HCT116 (cell line): ENCODE data around the gene CFAP97D2. TPM values are rescaled to one million over a fixed set of nuclear protein-coding genes. Genes with fewer than 3 reads are reported as not detected.

Experiments used
- ATAC-seq: fragments of 200-7000 bp; cut with Tn5 transposase; 2 replicates; pipeline ENCODE4 v1.9.1; 2020; ENCODE audit warnings: mild to moderate bottlenecking, moderate library complexity
- BruUV-seq: library from RNA; stranded (reverse); fragments of 400-500 nt; replicated peaks from 2 replicates; lab custom pipeline; 2021; lab: Mats Ljungman, UMichigan
- CTCF ChIA-PET: fragments of 300-600 bp; sonication (Branson Sonifier 250); formaldehyde crosslinking; loops from one replicate; lab custom pipeline; 2021; ENCODE audit warnings: antibody characterized with exemption; lab: Charles Lee
- POLR2A ChIA-PET: fragments of 300-600, 350-600 bp; sonication (Branson Sonifier 250); formaldehyde crosslinking; loops from one replicate; lab custom pipeline; 2021; ENCODE audit warnings: antibody characterized with exemption; lab: Charles Lee
- RAD21 ChIA-PET, 2 experiments: fragments of 300-600 bp; sonication (Branson Sonifier 250); formaldehyde crosslinking; loops; one replicate each; lab custom pipeline; 2023; ENCODE audit warnings: low total read pairs in 2 of 2; ENCODE audit not compliant: uncharacterized antibody in 2 of 2, unreplicated experiment in 2 of 2, low non-redundant PET in 1 of 2; lab: Charles Lee
- DNase-seq: peaks from one replicate; pipeline ENCODE4 v3.0.0-alpha.2; 2010; ENCODE audit warnings: low read depth, low spot score
- H2AFZ ChIP-seq: fragments of 200-600 bp; shearing (Covaris generic), sonication (generic); 2 replicates; pipeline ENCODE4 v1.6.1; 2017; ENCODE audit warnings: low read depth, mixed run types, mixed read lengths, antibody characterized with exemption, low read length; ENCODE audit not compliant: poor library complexity, severe bottlenecking
- H3K27ac ChIP-seq: 2 replicates; pipeline ENCODE4 v1.5.1; 2012; ENCODE audit warnings: low read depth, low read length
- H3K27me3 ChIP-seq: fragments of 200-600 bp; sonication (generic); 2 replicates; pipeline ENCODE4 v1.6.1; 2016; ENCODE audit warnings: mixed run types, low read length, mixed read lengths; ENCODE audit not compliant: insufficient read depth
- H3K36me3 ChIP-seq, 2 experiments: fragments of 200-500 bp in 1 of 2; fragments of 200-600 bp in 1 of 2; sonication (Bioruptor generic) in 1 of 2; sonication (generic) in 1 of 2; 2 replicates each; pipeline versions ENCODE4 v1.5.1 to v1.6.1; 2014 to 2016; ENCODE audit warnings: low read length in 2 of 2, inconsistent platforms in 1 of 2, mixed read lengths in 1 of 2, mixed run types in 1 of 2; ENCODE audit not compliant: insufficient read depth in 2 of 2, control insufficient read depth in 1 of 2
- H3K4me1 ChIP-seq, 2 experiments: fragments of 200-600 bp in 1 of 2; sonication (generic) in 1 of 2; 2 replicates each; pipeline versions ENCODE4 v1.5.1 to v1.6.1; 2012 to 2017; ENCODE audit warnings: low read length in 2 of 2, inconsistent platforms in 1 of 2, mild to moderate bottlenecking in 1 of 2, mixed read lengths in 1 of 2, mixed run types in 1 of 2, moderate library complexity in 1 of 2; ENCODE audit not compliant: insufficient read depth in 2 of 2, control insufficient read depth in 1 of 2
- H3K4me2 ChIP-seq: fragments of 200-600 bp; sonication (generic); 2 replicates; pipeline ENCODE4 v1.6.1; 2017; ENCODE audit warnings: mixed run types, low read length, mixed read lengths
- H3K4me3 ChIP-seq, 2 experiments: fragments of 200-600 bp in 1 of 2; sonication (generic) in 1 of 2; replicated peaks in 1 of 2; 2 replicates each; pipeline ENCODE4 v1.5.1; 2011 to 2016; ENCODE audit warnings: low read length in 2 of 2, control low read depth in 1 of 2, low read depth in 1 of 2, mild to moderate bottlenecking in 1 of 2, mixed read lengths in 1 of 2, mixed run types in 1 of 2
- H3K79me2 ChIP-seq: fragments of 200-600 bp; sonication (generic); 2 replicates; pipeline ENCODE4 v1.6.1; 2017; ENCODE audit warnings: mild to moderate bottlenecking, mixed run types, low read length, moderate library complexity, mixed read lengths; ENCODE audit not compliant: insufficient read depth
- H3K9ac ChIP-seq: fragments of 200-600 bp; sonication (generic); 2 replicates; pipeline ENCODE4 v1.6.1; 2016; ENCODE audit warnings: low read length, mixed read lengths
- H3K9me2 ChIP-seq: fragments of 200-600 bp; sonication (generic), shearing (Covaris generic); 2 replicates; pipeline ENCODE4 v1.6.1; 2017; ENCODE audit warnings: mixed run types, mild to moderate bottlenecking, moderate library complexity; ENCODE audit not compliant: insufficient read depth
- H3K9me3 ChIP-seq, 2 experiments: fragments of 200-500 bp in 1 of 2; fragments of 200-600 bp in 1 of 2; sonication (Bioruptor generic) in 1 of 2; sonication (generic) in 1 of 2; 2 replicates each; pipeline ENCODE4 v1.6.1; 2014 to 2017; ENCODE audit warnings: low read length in 2 of 2, mixed read lengths in 2 of 2, inconsistent platforms in 1 of 2, low read depth in 1 of 2, mild to moderate bottlenecking in 1 of 2, mixed run types in 1 of 2, moderate library complexity in 1 of 2; ENCODE audit not compliant: control insufficient read depth in 1 of 2, insufficient read depth in 1 of 2
- H4K20me1 ChIP-seq: fragments of 200-600 bp; sonication (generic), shearing (Covaris generic); 2 replicates; pipeline ENCODE4 v1.6.1; 2017; ENCODE audit warnings: mixed run types, mild to moderate bottlenecking, moderate library complexity; ENCODE audit not compliant: insufficient read depth
- CEBPB ChIP-seq: IDR thresholded peaks from 2 replicates; pipeline ENCODE4 v1.6.1; 2012; ENCODE audit warnings: low read depth
- ELF1 ChIP-seq: IDR thresholded peaks from 2 replicates; pipeline ENCODE4 v1.6.1; 2012; ENCODE audit warnings: low read depth, borderline replicate concordance
- EZH2phosphoT487 ChIP-seq: fragments of 200-600 bp; IDR thresholded peaks from 2 replicates; pipeline ENCODE4 v1.6.1; 2018; ENCODE audit warnings: antibody characterized with exemption, borderline replicate concordance
- POLR2AphosphoS5 ChIP-seq: IDR thresholded peaks from 2 replicates; pipeline ENCODE4 v1.6.1; 2011; ENCODE audit warnings: mild to moderate bottlenecking, low read depth, low read length, moderate library complexity
- RAD21 ChIP-seq: IDR thresholded peaks from 2 replicates; pipeline ENCODE4 v1.6.1; 2012; ENCODE audit warnings: low read depth, mild to moderate bottlenecking
- SIN3A ChIP-seq: IDR thresholded peaks from 2 replicates; pipeline ENCODE4 v1.6.1; 2012; ENCODE audit warnings: low read depth
- SP1 ChIP-seq: IDR thresholded peaks from 2 replicates; pipeline ENCODE4 v1.6.1; 2012; ENCODE audit warnings: low read depth
- SRF ChIP-seq: IDR thresholded peaks from 2 replicates; pipeline ENCODE4 v1.6.1; 2012; ENCODE audit warnings: low read depth
- YY1 ChIP-seq: IDR thresholded peaks from 2 replicates; pipeline ENCODE4 v1.6.1; 2011; ENCODE audit warnings: low read length, low read depth, moderate library complexity, mild to moderate bottlenecking; ENCODE audit not compliant: insufficient replicate concordance; ENCODE audit errors: extremely low read depth
- intact Hi-C: fragments of 100-400 bp; cut with micrococcal nuclease; formaldehyde crosslinking; loops from 2 replicates; pipeline ENCODE4 v1.10.0; 2022
- total RNA-seq: library from RNA; stranded (reverse); gene quantifications from one replicate; pipeline ENCODE4 v1.2.1, GENCODE V29; 2021; ENCODE audit not compliant: unreplicated experiment
- TF ChIP-seq, protein P1 (sequence below): IDR thresholded peaks from 2 replicates; pipeline ENCODE4 v1.6.1; 2012
- TF ChIP-seq, protein P2 (sequence below), 3 experiments: fragments of 200-600 bp in 1 of 3; sonication (generic) in 1 of 3; IDR thresholded peaks in 2 of 3; conservative IDR thresholded peaks in 1 of 3; 2 replicates each; pipeline ENCODE4 v1.5.1; 2012 to 2017; ENCODE audit warnings: low read depth in 2 of 3, low read length in 2 of 3, antibody characterized with exemption in 1 of 3, borderline replicate concordance in 1 of 3, control low read depth in 1 of 3, mild to moderate bottlenecking in 1 of 3, mixed read lengths in 1 of 3, mixed run types in 1 of 3, moderate library complexity in 1 of 3; ENCODE audit not compliant: insufficient read depth in 1 of 3
- TF ChIP-seq, protein P3 (sequence below): IDR thresholded peaks from 2 replicates; pipeline ENCODE4 v1.6.1; 2011; ENCODE audit warnings: mild to moderate bottlenecking, low read length, moderate library complexity; ENCODE audit not compliant: insufficient replicate concordance; ENCODE audit errors: extremely low read depth
- TF ChIP-seq, protein P4 (sequence below): IDR thresholded peaks from 2 replicates; pipeline ENCODE4 v1.6.1; 2012; ENCODE audit warnings: low read depth
- TF ChIP-seq, protein P5 (sequence below): IDR thresholded peaks from 2 replicates; pipeline ENCODE4 v1.6.1; 2012

Gene CFAP97D2
- total RNA-seq, 1 experiment from 2014 or later: not detected

DNA sequence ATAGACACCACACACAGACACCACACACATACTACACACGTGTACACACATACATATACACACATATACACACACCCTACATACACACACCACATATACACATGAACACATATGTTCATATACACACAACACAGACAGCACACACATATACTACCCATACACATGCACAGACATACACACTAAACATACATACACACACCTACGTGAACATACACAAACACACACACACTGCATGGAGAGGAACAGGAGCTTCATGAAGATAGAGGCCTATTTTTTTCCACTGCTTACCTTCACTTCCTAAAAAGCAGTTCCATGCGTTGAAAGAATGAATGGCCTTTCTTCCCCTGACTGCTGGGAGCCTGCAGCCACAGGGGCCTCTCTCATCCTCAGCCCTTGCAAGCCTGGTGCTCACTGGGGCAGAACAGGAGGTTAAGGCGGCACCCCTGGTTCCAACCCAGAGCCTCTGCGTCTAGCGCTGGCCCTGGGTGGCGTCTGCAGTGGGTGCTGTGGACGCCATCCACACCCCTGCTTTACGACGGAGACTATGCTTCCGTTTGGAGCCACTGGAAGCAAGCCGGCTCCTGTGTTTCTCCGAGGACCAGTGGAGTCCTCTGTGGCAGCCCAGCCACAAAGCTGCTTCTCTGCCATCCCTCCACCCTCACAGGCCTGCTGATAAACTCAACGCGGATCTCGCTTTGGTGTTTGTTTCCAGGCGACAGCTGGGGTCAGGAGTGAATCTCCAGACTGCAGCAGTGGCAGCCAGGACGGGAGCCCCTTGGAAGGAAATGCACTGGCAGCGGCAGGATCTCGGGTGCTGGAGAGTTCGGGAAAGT is 44.7 kb upstream of the CFAP97D2 start:
- TF ChIP-seq SIN3A (no peak), CEBPB (no peak), ELF1 (no peak), POLR2AphosphoS5 (no peak), EZH2phosphoT487 (no peak), SP1 (no peak), SRF (no peak), RAD21 (no peak), YY1 (no peak)
- TF ChIP-seq, protein P1, sequence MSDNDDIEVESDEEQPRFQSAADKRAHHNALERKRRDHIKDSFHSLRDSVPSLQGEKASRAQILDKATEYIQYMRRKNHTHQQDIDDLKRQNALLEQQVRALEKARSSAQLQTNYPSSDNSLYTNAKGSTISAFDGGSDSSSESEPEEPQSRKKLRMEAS: no peak
- TF ChIP-seq, protein P2, sequence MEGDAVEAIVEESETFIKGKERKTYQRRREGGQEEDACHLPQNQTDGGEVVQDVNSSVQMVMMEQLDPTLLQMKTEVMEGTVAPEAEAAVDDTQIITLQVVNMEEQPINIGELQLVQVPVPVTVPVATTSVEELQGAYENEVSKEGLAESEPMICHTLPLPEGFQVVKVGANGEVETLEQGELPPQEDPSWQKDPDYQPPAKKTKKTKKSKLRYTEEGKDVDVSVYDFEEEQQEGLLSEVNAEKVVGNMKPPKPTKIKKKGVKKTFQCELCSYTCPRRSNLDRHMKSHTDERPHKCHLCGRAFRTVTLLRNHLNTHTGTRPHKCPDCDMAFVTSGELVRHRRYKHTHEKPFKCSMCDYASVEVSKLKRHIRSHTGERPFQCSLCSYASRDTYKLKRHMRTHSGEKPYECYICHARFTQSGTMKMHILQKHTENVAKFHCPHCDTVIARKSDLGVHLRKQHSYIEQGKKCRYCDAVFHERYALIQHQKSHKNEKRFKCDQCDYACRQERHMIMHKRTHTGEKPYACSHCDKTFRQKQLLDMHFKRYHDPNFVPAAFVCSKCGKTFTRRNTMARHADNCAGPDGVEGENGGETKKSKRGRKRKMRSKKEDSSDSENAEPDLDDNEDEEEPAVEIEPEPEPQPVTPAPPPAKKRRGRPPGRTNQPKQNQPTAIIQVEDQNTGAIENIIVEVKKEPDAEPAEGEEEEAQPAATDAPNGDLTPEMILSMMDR (IDR thresholded peaks at IDR 0.05 in 2 of 3, conservative IDR thresholded peaks at IDR 0.05 in 1 of 3; ENCODE audit: borderline replicate concordance in 1 of 3, insufficient read depth in 1 of 3, low read depth in 2 of 3, low read length in 2 of 3): no peak
- TF ChIP-seq, protein P3, sequence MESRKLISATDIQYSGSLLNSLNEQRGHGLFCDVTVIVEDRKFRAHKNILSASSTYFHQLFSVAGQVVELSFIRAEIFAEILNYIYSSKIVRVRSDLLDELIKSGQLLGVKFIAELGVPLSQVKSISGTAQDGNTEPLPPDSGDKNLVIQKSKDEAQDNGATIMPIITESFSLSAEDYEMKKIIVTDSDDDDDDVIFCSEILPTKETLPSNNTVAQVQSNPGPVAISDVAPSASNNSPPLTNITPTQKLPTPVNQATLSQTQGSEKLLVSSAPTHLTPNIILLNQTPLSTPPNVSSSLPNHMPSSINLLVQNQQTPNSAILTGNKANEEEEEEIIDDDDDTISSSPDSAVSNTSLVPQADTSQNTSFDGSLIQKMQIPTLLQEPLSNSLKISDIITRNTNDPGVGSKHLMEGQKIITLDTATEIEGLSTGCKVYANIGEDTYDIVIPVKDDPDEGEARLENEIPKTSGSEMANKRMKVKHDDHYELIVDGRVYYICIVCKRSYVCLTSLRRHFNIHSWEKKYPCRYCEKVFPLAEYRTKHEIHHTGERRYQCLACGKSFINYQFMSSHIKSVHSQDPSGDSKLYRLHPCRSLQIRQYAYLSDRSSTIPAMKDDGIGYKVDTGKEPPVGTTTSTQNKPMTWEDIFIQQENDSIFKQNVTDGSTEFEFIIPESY: no peak
- TF ChIP-seq, protein P4, sequence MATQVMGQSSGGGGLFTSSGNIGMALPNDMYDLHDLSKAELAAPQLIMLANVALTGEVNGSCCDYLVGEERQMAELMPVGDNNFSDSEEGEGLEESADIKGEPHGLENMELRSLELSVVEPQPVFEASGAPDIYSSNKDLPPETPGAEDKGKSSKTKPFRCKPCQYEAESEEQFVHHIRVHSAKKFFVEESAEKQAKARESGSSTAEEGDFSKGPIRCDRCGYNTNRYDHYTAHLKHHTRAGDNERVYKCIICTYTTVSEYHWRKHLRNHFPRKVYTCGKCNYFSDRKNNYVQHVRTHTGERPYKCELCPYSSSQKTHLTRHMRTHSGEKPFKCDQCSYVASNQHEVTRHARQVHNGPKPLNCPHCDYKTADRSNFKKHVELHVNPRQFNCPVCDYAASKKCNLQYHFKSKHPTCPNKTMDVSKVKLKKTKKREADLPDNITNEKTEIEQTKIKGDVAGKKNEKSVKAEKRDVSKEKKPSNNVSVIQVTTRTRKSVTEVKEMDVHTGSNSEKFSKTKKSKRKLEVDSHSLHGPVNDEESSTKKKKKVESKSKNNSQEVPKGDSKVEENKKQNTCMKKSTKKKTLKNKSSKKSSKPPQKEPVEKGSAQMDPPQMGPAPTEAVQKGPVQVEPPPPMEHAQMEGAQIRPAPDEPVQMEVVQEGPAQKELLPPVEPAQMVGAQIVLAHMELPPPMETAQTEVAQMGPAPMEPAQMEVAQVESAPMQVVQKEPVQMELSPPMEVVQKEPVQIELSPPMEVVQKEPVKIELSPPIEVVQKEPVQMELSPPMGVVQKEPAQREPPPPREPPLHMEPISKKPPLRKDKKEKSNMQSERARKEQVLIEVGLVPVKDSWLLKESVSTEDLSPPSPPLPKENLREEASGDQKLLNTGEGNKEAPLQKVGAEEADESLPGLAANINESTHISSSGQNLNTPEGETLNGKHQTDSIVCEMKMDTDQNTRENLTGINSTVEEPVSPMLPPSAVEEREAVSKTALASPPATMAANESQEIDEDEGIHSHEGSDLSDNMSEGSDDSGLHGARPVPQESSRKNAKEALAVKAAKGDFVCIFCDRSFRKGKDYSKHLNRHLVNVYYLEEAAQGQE: no peak
- TF ChIP-seq, protein P5, sequence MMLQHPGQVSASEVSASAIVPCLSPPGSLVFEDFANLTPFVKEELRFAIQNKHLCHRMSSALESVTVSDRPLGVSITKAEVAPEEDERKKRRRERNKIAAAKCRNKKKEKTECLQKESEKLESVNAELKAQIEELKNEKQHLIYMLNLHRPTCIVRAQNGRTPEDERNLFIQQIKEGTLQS: no peak
- Histone ChIP-seq H3K36me3 (no peaks in the 10 kb centered on the region), H3K79me2 (peaks cover 27% of the 10 kb centered on the region), H3K4me3 (no peak overlapping the region), H3K9me2 (no peaks in the 10 kb centered on the region), H3K27me3 (no peaks in the 10 kb centered on the region), H2AFZ (no peak overlapping the region), H4K20me1 (no peaks in the 10 kb centered on the region), H3K9ac (no peak overlapping the region), H3K4me2 (no peak overlapping the region), H3K4me1 (peaks cover 17 to 24% of the 10 kb centered on the region in 2 experiments), H3K27ac (no peak overlapping the region), H3K9me3 (no peaks in the 10 kb centered on the region)
- no TSS peak for BruUV-seq
- CTCF ChIA-PET: no interaction called here
- POLR2A ChIA-PET: no interaction called here
- DNase-seq: no peak
- RAD21 ChIA-PET: no interaction called here
- intact Hi-C loops: no loop called here
- no peak for ATAC-seq
